A549 (cell line): ENCODE measurements around the gene MLX. TPM values are rescaled to one million over a fixed set of nuclear protein-coding genes. Genes with fewer than 3 reads are reported as not detected.

Experiments used
- polyA plus RNA-seq, 4 experiments: library from polyadenylated mRNA; depleted of rRNA in 3 of 4; stranded (reverse); fragments of >200 nt; fragmentation: RNase III in 1 of 4; extraction: RNeasy Plus Mini Kit Qiagen cat#74134 plus additional on column Dnase treatment in 1 of 4; gene quantifications; 2 replicates in 3 of 4; 3 replicates in 1 of 4; pipeline ENCODE4 v1.2.3, GENCODE V29; 2011 to 2017

The MLX gene
- polyA plus RNA-seq, 2 of the 4 experiments (the other 2 are of a cell fraction): 46.3 to 48.0 TPM

Other genes with a start within 250 kb of the MLX start
- gene STAT3, start 178.7 kb upstream of the MLX start, polyA plus RNA-seq (2011; rRNA removed): 72.8 and 81.9 TPM in 2 replicates
- 97.8 to 115 TPM (median 109 TPM) in 3 replicates for gene STAT3, start 178.7 kb upstream of the MLX start, polyA plus RNA-seq (2017; fragmentation: RNase III; extraction: RNeasy Plus Mini Kit Qiagen cat#74134 plus additional on column Dnase treatment)
- 91.4 and 101 TPM in 2 replicates for gene CAVIN1, start 143.8 kb upstream of the MLX start, polyA plus RNA-seq (2011; rRNA removed)
- 371 to 416 TPM (median 377 TPM) in 3 replicates for gene CAVIN1, start 143.8 kb upstream of the MLX start, polyA plus RNA-seq (2017; fragmentation: RNase III; extraction: RNeasy Plus Mini Kit Qiagen cat#74134 plus additional on column Dnase treatment)
- gene ATP6V0A1, start 108.2 kb upstream of the MLX start, polyA plus RNA-seq (2011; rRNA removed): 33.7 and 59.6 TPM in 2 replicates
- 25.8 to 27.3 TPM (median 26.7 TPM) in 3 replicates for gene ATP6V0A1, start 108.2 kb upstream of the MLX start, polyA plus RNA-seq (2017; fragmentation: RNase III; extraction: RNeasy Plus Mini Kit Qiagen cat#74134 plus additional on column Dnase treatment)
- 17.8 and 18.0 TPM in 2 replicates for gene NAGLU, start 30.9 kb upstream of the MLX start, polyA plus RNA-seq (2011; rRNA removed)
- 28.2 to 34.5 TPM (median 34.0 TPM) in 3 replicates for gene NAGLU, start 30.9 kb upstream of the MLX start, polyA plus RNA-seq (2017; fragmentation: RNase III; extraction: RNeasy Plus Mini Kit Qiagen cat#74134 plus additional on column Dnase treatment)
- 0.40 and 0.49 TPM in 2 replicates for gene HSD17B1, start 14.2 kb upstream of the MLX start, polyA plus RNA-seq (2011; rRNA removed)
- gene HSD17B1, start 14.2 kb upstream of the MLX start, polyA plus RNA-seq (2017; fragmentation: RNase III; extraction: RNeasy Plus Mini Kit Qiagen cat#74134 plus additional on column Dnase treatment): 1.2 to 1.9 TPM (median 1.5 TPM) in 3 replicates
- 65.4 and 77.5 TPM in 2 replicates for gene COASY, start 5.0 kb upstream of the MLX start, polyA plus RNA-seq (2011; rRNA removed)
- gene COASY, start 5.0 kb upstream of the MLX start, polyA plus RNA-seq (2017; fragmentation: RNase III; extraction: RNeasy Plus Mini Kit Qiagen cat#74134 plus additional on column Dnase treatment): 103 to 113 TPM (median 112 TPM) in 3 replicates
- gene PSMC3IP, start 10.6 kb downstream of the MLX start, polyA plus RNA-seq (2011; rRNA removed): 17.8 and 26.1 TPM in 2 replicates
- gene PSMC3IP, start 10.6 kb downstream of the MLX start, polyA plus RNA-seq (2017; fragmentation: RNase III; extraction: RNeasy Plus Mini Kit Qiagen cat#74134 plus additional on column Dnase treatment): 37.3 to 40.7 TPM (median 37.9 TPM) in 3 replicates
- gene RETREG3, start 42.3 kb downstream of the MLX start, polyA plus RNA-seq (2011; rRNA removed): 28.3 and 45.9 TPM in 2 replicates
- 19.4 to 24.2 TPM (median 22.6 TPM) in 3 replicates for gene RETREG3, start 42.3 kb downstream of the MLX start, polyA plus RNA-seq (2017; fragmentation: RNase III; extraction: RNeasy Plus Mini Kit Qiagen cat#74134 plus additional on column Dnase treatment)
- gene TUBG1, start 42.6 kb downstream of the MLX start, polyA plus RNA-seq (2011; rRNA removed): 73.3 and 79.3 TPM in 2 replicates
- 151 to 161 TPM (median 156 TPM) in 3 replicates for gene TUBG1, start 42.6 kb downstream of the MLX start, polyA plus RNA-seq (2017; fragmentation: RNase III; extraction: RNeasy Plus Mini Kit Qiagen cat#74134 plus additional on column Dnase treatment)
- gene TUBG2, start 92.2 kb downstream of the MLX start, polyA plus RNA-seq (2011; rRNA removed): 14.9 and 18.6 TPM in 2 replicates
- 27.1 to 36.1 TPM (median 30.6 TPM) in 3 replicates for gene TUBG2, start 92.2 kb downstream of the MLX start, polyA plus RNA-seq (2017; fragmentation: RNase III; extraction: RNeasy Plus Mini Kit Qiagen cat#74134 plus additional on column Dnase treatment)
- gene PLEKHH3, start 109.9 kb downstream of the MLX start, polyA plus RNA-seq (2011; rRNA removed): 5.3 and 5.5 TPM in 2 replicates
- gene PLEKHH3, start 109.9 kb downstream of the MLX start, polyA plus RNA-seq (2017; fragmentation: RNase III; extraction: RNeasy Plus Mini Kit Qiagen cat#74134 plus additional on column Dnase treatment): 12.3 to 15.5 TPM (median 14.0 TPM) in 3 replicates
- gene CCR10, start 114.7 kb downstream of the MLX start, polyA plus RNA-seq (2011; rRNA removed): 0.19 and 0.23 TPM in 2 replicates
- gene CCR10, start 114.7 kb downstream of the MLX start, polyA plus RNA-seq (2017; fragmentation: RNase III; extraction: RNeasy Plus Mini Kit Qiagen cat#74134 plus additional on column Dnase treatment): 0.59 to 0.73 TPM (median 0.66 TPM) in 3 replicates
- gene CNTNAP1, start 115.4 kb downstream of the MLX start, polyA plus RNA-seq (2011; rRNA removed): 8.2 and 8.8 TPM in 2 replicates
- gene CNTNAP1, start 115.4 kb downstream of the MLX start, polyA plus RNA-seq (2017; fragmentation: RNase III; extraction: RNeasy Plus Mini Kit Qiagen cat#74134 plus additional on column Dnase treatment): 6.3 to 7.1 TPM (median 7.1 TPM) in 3 replicates
- gene EZH1, start 177.9 kb downstream of the MLX start, polyA plus RNA-seq (2011; rRNA removed): 35.4 and 41.1 TPM in 2 replicates
- gene EZH1, start 177.9 kb downstream of the MLX start, polyA plus RNA-seq (2017; fragmentation: RNase III; extraction: RNeasy Plus Mini Kit Qiagen cat#74134 plus additional on column Dnase treatment): 20.1 to 21.7 TPM (median 21.5 TPM) in 3 replicates
- gene RAMP2, start 194.1 kb downstream of the MLX start, polyA plus RNA-seq (2011; rRNA removed): 0.49 and 1.2 TPM in 2 replicates
- gene RAMP2, start 194.1 kb downstream of the MLX start, polyA plus RNA-seq (2017; fragmentation: RNase III; extraction: RNeasy Plus Mini Kit Qiagen cat#74134 plus additional on column Dnase treatment): 0.30 to 1.0 TPM (median 0.87 TPM) in 3 replicates
- 143 and 173 TPM in 2 replicates for gene VPS25, start 206.3 kb downstream of the MLX start, polyA plus RNA-seq (2011; rRNA removed)
- 118 to 132 TPM (median 119 TPM) in 3 replicates for gene VPS25, start 206.3 kb downstream of the MLX start, polyA plus RNA-seq (2017; fragmentation: RNase III; extraction: RNeasy Plus Mini Kit Qiagen cat#74134 plus additional on column Dnase treatment)
- gene WNK4, start 213.5 kb downstream of the MLX start, polyA plus RNA-seq (2011; rRNA removed): 1.1 and 1.6 TPM in 2 replicates
- gene WNK4, start 213.5 kb downstream of the MLX start, polyA plus RNA-seq (2017; fragmentation: RNase III; extraction: RNeasy Plus Mini Kit Qiagen cat#74134 plus additional on column Dnase treatment): 1.3 to 1.5 TPM (median 1.5 TPM) in 3 replicates
- gene COA3, start 231.6 kb downstream of the MLX start, polyA plus RNA-seq (2011; rRNA removed): 126 and 170 TPM in 2 replicates
- gene COA3, start 231.6 kb downstream of the MLX start, polyA plus RNA-seq (2017; fragmentation: RNase III; extraction: RNeasy Plus Mini Kit Qiagen cat#74134 plus additional on column Dnase treatment): 127 to 131 TPM (median 130 TPM) in 3 replicates
- 0.06 and 0.07 TPM in 2 replicates for gene CNTD1, start 231.8 kb downstream of the MLX start, polyA plus RNA-seq (2011; rRNA removed)
- gene CNTD1, start 231.8 kb downstream of the MLX start, polyA plus RNA-seq (2017; fragmentation: RNase III; extraction: RNeasy Plus Mini Kit Qiagen cat#74134 plus additional on column Dnase treatment): 0.10 to 0.47 TPM (median 0.17 TPM) in 3 replicates